Small intestine (tissue), 7 donors: ENCODE results near the gene HMGA1. TPM values are rescaled to one million over a fixed set of nuclear protein-coding genes. Genes with fewer than 3 reads are reported as not detected.
A peak's percentile ranks its signal among the peaks of the same experiment; 100 is the strongest.

Experiments used
- DNase-seq, 2 donors: peaks; one replicate each; pipeline versions ENCODE4 v3.0.0 to v3.0.0-alpha.2; 2013
- FAIRE-seq: peaks from 2 replicates; lab custom pipeline; 2012; peaks lifted over from hg19 to GRCh38; lab: Jason Lieb, UNC
- H3K27ac ChIP-seq, 3 donors: one replicate each; pipeline ENCODE4 v1.5.1; 2013; ENCODE audit warnings: low read length in 2 of 3, mild to moderate bottlenecking in 2 of 3, control low read depth in 1 of 3, inconsistent platforms in 1 of 3, low read depth in 1 of 3, moderate library complexity in 1 of 3
- H3K27me3 ChIP-seq, 3 donors: one replicate each; pipeline ENCODE4 v1.6.1; 2013; ENCODE audit warnings: low read length in 3 of 3, inconsistent platforms in 1 of 3; ENCODE audit not compliant: control insufficient read depth in 3 of 3, insufficient read depth in 3 of 3
- H3K36me3 ChIP-seq, 3 donors: one replicate each; pipeline ENCODE4 v1.6.1; 2013; ENCODE audit warnings: low read length in 3 of 3, inconsistent platforms in 1 of 3, low read depth in 1 of 3, mild to moderate bottlenecking in 1 of 3, moderate library complexity in 1 of 3; ENCODE audit not compliant: control insufficient read depth in 3 of 3, insufficient read depth in 2 of 3
- H3K4me1 ChIP-seq, 3 donors: one replicate each; pipeline ENCODE4 v1.6.1; 2013; ENCODE audit warnings: low read length in 2 of 3, inconsistent platforms in 1 of 3, low read depth in 1 of 3, mild to moderate bottlenecking in 1 of 3, moderate library complexity in 1 of 3; ENCODE audit not compliant: control insufficient read depth in 3 of 3, insufficient read depth in 2 of 3
- H3K4me3 ChIP-seq, 3 donors: one replicate each; pipeline ENCODE4 v1.5.1; 2013; ENCODE audit warnings: low read length in 3 of 3, control low read depth in 1 of 3, inconsistent platforms in 1 of 3, low read depth in 1 of 3, mild to moderate bottlenecking in 1 of 3, moderate library complexity in 1 of 3
- H3K9me3 ChIP-seq, 2 donors: one replicate each; pipeline ENCODE4 v1.6.1; 2013; ENCODE audit warnings: low read depth in 1 of 2, low read length in 1 of 2; ENCODE audit not compliant: control insufficient read depth in 2 of 2, insufficient read depth in 1 of 2
- WGBS, 3 donors: extraction: QIAGEN DNeasy Blood & Tissue Kit; methylation state at CpG; one replicate each; pipeline ENCODE4 v1.1.7; 2013; 5-methylcytosine and 5-hydroxymethylcytosine counted together
- polyA plus RNA-seq, 4 donors: library from polyadenylated mRNA; stranded (reverse) in 3 of 4; unstranded in 1 of 4; fragments of 200-250 nt in 3 of 4; fragments of 120-200 nt in 1 of 4; gene quantifications; one replicate each; pipeline versions ENCODE4 v1.2.1 to v1.2.3, GENCODE V29; 2013
- donor health status: healthy with polysubstance abuse.
- donor health status: control.
- donor health status: control.
- donor health status: Bipolar disorder and iron deficiency.
- donor health status: healthy.

Gene HMGA1
- polyA plus RNA-seq, 4 donors, result 77.6 to 476 (median 170) TPM

GRCh38 chr6:34239893-34240292 is 3.2 kb downstream of the HMGA1 start:
- FAIRE-seq, result no peak
- Histone ChIP-seq H3K4me1 (peaks cover 2 to 26% (median 18%) of the 10 kb centered on the region in 3 donors), H3K4me3 (no peak overlapping the region), H3K36me3 (peaks cover 2 to 48% (median 6%) of the 10 kb centered on the region in 3 donors), H3K9me3 (no peaks in the 10 kb centered on the region), H3K27me3 (no peaks in the 10 kb centered on the region), H3K27ac (peak overlapping the region in 2 of 3 donors; percentile 4 to 13)
- DNase-seq, result no peak
- WGBS, 3 donors, result 17 to 65% (median 46%) methylated on average over 2 of the region's 2 CpGs

- H3K27me3 ChIP-seq, result no peaks in the 10 kb centered on the region
- WGBS, 3 donors, result 29 to 68% (median 42%) methylated on average over 22 of the region's 22 CpGs
- H3K4me3 ChIP-seq, result no peak overlapping the region
- H3K27ac ChIP-seq, result peak overlapping the region in 2 of 3 donors; percentile 0 to 13
- DNase-seq, result peak; percentile 54 to 58
- H3K9me3 ChIP-seq, result no peaks in the 10 kb centered on the region
- FAIRE-seq, result no peak
- peaks cover 2 to 53% (median 6%) of the 10 kb centered on the region in 3 donors for H3K36me3 ChIP-seq
- peaks cover 2 to 26% (median 18%) of the 10 kb centered on the region in 3 donors for H3K4me1 ChIP-seq
These were observed 3.9 kb downstream of the HMGA1 start for GRCh38 chr6:34240329-34241248.

- peak overlapping the region in 1 of 3 donors; percentile 23 for H3K27ac ChIP-seq
- no peaks in the 10 kb centered on the region for H3K9me3 ChIP-seq
- peaks cover 2 to 61% (median 6%) of the 10 kb centered on the region in 3 donors for H3K36me3 ChIP-seq
- peaks cover 2 to 19% (median 18%) of the 10 kb centered on the region in 3 donors for H3K4me1 ChIP-seq
- FAIRE-seq (no peak), DNase-seq (no peak)
- H3K27me3 ChIP-seq, result no peaks in the 10 kb centered on the region
- no peak overlapping the region for H3K4me3 ChIP-seq
- 66 to 78% (median 67%) methylated on average over 13 of the region's 13 CpGs for WGBS, 3 donors
These were observed 4.9 kb downstream of the HMGA1 start for GRCh38 chr6:34241351-34242215.

GRCh38 chr6:34242252-34243130 is 5.8 kb downstream of the HMGA1 start:
- Histone ChIP-seq H3K27me3 (no peaks in the 10 kb centered on the region), H3K4me1 (peaks cover 2 to 19% (median 18%) of the 10 kb centered on the region in 3 donors), H3K36me3 (peaks cover 2 to 65% (median 6%) of the 10 kb centered on the region in 3 donors), H3K27ac (peak overlapping the region in 1 of 3 donors; percentile 36), H3K9me3 (no peaks in the 10 kb centered on the region), H3K4me3 (no peak overlapping the region)
- DNase-seq, result no peak
- WGBS, 3 donors, result 66 to 78% (median 76%) methylated on average over 7 of the region's 7 CpGs
- no peak for FAIRE-seq

- FAIRE-seq (no peak), DNase-seq (no peak)
- Histone ChIP-seq H3K27me3 (no peaks in the 10 kb centered on the region), H3K9me3 (no peaks in the 10 kb centered on the region), H3K36me3 (peaks cover 2 to 65% (median 6%) of the 10 kb centered on the region in 3 donors), H3K27ac (peak overlapping the region in 1 of 3 donors; percentile 80), H3K4me1 (peaks cover 2 to 18% (median 18%) of the 10 kb centered on the region in 3 donors), H3K4me3 (no peak overlapping the region)
- 47 to 58% (median 56%) methylated on average over 5 of the region's 5 CpGs for WGBS, 3 donors
These were observed 6.6 kb downstream of the HMGA1 start for GRCh38 chr6:34243131-34243771.

- FAIRE-seq, result no peak
- peaks cover 2 to 65% (median 6%) of the 10 kb centered on the region in 3 donors for H3K36me3 ChIP-seq
- no peak overlapping the region for H3K4me3 ChIP-seq
- peak overlapping the region in 1 of 3 donors; percentile 80 for H3K27ac ChIP-seq
- 32 to 37% (median 35%) methylated on average over 12 to 19 of the region's 19 CpGs for WGBS, 3 donors
- no peaks in the 10 kb centered on the region for H3K27me3 ChIP-seq
- H3K9me3 ChIP-seq, result no peaks in the 10 kb centered on the region
- DNase-seq, result peak in 1 of 2 donors; percentile 45
- peaks cover 2 to 16% (median 14%) of the 10 kb centered on the region in 3 donors for H3K4me1 ChIP-seq
These were observed 7.5 kb downstream of the HMGA1 start for GRCh38 chr6:34243901-34244884.
